GM15510 (cell line): Measurements from ENCODE around the gene TFRC.

Experiments used
- POLR2A ChIP-seq: IDR thresholded peaks from 3 replicates; pipeline ENCODE4 v1.6.1; 2011; ENCODE audit warnings: borderline replicate concordance; ENCODE audit not compliant: insufficient read length; ENCODE audit errors: extremely low read depth

Gene TFRC

DNA sequence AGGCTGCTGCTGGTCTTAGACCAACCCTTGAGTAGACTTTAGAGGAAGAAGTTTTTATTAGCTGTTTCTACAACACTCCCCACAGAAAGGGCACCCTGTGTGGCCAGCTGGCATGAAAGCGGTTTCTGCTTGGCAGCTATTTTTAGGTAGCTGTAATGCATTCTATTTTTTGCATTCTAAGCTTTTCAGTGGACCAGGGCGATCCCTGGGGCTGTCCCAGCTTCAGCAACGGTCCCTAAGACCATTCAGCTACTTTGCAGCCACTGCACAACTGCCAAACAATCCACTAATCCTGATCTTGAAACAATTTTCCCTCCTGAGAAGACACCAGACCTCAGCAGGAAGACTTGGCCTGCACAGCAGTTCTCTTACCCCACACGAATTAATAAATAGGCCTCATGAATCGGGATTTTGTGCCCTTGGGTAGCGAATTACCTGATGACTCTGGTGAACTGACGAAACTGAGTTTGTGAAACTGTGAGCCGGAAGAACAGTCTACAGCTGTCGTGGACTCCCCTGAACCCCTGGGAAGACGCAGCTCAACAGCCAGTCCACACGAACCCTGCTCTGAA, 14.6 kb upstream of the TFRC start:
- TF ChIP-seq POLR2A: no peak

GRCh38 chr3:196093317-196094111, 11.6 kb upstream of the TFRC start:
- TF ChIP-seq POLR2A: no peak

DNA sequence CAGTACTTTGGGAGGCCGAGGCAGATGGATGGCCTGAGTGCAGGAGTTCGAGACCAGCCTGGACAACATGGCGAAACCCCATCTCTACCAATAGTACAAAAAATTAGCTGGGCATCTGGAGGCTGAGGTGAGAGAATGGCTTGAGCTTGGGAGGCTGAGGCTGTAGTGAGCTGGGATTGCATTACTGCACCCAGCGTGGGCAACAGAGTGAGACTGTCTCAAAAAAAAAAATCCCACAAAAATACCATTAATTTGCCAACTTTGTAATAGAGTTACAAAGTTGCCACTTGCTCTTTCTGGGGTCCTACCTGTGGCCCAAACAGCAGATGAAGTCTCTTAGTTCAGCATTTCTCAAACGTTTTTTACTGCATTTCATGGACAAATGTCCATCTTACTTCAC, 6.0 kb upstream of the TFRC start:
- no peak for TF ChIP-seq POLR2A

DNA sequence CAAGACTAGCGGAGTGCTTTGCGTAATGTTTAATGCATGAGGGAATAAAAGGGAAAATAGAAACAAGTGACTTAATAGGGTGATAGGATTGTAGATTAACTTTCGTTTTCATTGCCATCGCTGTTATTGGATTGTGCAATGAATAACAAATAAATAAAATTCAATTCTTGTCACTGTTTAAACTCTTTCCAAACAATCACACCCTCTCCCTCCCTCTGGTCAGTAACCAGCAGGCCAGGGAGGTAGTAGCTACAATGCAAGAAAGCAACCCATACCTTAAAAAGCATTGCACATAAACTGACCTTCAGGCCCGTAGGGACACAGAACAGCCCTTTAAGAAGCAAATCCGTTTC, 705 bp upstream of the TFRC start:
- TF ChIP-seq POLR2A: no peak

- TF ChIP-seq POLR2A: no peak
Observed at GRCh38 chr3:196081002-196081833, 672 bp downstream of the TFRC start.

DNA sequence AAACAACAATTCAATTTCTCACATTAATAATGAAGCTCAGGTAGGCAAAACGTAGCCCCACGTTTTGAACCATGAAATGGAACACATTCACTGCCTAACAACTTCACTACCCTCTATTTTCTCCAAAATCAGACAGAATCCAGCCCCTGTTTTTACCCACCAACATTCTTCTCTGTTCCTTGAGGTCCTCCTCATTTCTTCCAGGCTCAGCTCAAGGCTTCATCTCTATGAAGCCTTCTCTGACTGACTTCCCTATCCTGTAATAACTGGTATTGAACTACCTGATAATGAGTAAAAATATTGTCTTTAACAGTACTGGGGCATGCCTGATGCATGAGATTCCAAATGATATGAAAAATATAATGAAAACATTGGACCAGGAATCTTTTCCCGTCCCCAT, 2.2 kb downstream of the TFRC start:
- no peak for TF ChIP-seq POLR2A

- TF ChIP-seq POLR2A: no peak
Observed at GRCh38 chr3:196075013-196075412, 6.9 kb downstream of the TFRC start.

DNA sequence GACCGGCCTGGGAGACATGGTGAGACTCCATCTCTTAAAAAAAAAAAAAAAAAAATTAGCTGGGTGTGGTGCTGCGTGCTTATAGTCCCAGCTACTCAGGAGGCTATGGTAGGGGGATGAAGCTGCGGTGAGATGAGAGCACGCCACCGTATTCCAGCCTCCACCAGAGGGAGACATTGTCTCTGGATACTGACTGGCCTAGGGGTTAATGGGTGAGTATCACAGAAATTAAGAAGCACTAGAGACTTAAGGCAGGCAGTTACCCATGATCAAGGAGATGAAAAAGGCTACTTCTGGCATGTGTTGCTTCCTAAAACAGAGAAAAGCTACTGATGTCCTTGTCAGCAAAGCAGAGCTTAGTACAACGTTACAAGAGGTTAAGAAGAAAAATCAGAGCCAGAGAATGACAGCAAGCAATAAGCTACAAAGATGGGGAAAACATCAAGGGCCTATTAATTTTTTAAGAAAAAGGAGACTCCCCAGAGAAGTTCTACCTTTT, 8.6 kb downstream of the TFRC start:
- no peak for TF ChIP-seq POLR2A

DNA sequence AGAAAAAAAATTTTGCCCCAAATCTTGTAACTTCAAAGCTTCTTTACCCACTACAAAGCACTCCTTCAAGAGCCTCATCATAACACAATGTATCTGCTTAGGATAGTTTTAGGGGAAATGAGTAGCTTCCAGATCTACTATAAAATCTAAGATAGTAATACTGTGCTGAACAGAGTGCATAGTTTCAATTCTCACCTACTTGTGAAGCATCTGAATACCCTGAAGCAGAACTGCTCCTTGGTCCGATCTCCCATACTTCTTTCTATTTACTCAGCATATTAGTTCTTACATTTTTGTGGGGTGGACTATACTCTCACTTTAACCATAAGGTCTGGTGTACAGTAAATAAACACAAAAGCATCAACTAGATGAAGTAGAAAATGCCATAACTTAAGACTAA, 9.6 kb downstream of the TFRC start:
- TF ChIP-seq POLR2A: no peak

- TF ChIP-seq POLR2A: no peak
Observed at GRCh38 chr3:196067439-196067838, 14.5 kb downstream of the TFRC start.

GRCh38 chr3:196063971-196064370, 17.9 kb downstream of the TFRC start:
- no peak for TF ChIP-seq POLR2A

DNA sequence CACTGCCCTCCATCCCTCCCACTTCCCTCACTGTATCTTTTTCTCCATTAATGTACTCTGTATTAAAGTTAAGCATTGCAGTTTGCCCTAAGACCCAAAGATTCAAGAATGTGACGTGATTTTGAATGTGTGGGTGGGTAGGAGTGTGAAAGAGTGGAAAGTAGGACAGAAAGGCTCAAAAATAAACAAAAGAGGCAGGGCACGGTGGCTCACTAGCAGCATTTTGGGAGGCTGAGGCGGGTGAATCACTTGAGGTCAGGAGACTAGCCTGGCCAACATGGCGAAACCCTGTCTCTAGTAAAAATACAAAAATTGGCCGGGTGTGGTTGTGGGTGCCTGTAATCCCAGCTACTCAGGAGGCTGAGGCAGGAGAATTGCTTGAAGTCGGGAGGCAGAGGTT, 18.4 kb downstream of the TFRC start:
- TF ChIP-seq POLR2A: no peak

GRCh38 chr3:196063049-196063448, 18.8 kb downstream of the TFRC start:
- TF ChIP-seq POLR2A: no peak

DNA sequence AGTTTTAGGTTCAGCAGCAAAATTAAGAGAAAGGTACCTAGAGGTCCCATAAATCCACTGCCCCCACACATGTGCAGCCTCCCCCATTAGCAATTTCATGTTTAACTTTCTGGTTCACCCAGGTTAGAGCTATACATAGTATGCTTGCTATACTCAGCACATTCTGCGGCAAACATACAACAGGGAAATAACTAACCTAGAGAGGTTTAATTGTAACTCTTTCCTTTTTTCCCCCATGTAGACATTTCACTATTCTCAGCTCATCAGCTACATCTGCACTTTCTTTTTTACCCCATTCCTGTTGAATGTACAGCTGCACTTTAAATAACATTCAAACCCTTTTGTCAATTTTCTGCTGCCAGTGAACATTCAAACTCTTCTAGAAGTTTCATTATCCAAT, 21.1 kb downstream of the TFRC start:
- TF ChIP-seq POLR2A: no peak

DNA sequence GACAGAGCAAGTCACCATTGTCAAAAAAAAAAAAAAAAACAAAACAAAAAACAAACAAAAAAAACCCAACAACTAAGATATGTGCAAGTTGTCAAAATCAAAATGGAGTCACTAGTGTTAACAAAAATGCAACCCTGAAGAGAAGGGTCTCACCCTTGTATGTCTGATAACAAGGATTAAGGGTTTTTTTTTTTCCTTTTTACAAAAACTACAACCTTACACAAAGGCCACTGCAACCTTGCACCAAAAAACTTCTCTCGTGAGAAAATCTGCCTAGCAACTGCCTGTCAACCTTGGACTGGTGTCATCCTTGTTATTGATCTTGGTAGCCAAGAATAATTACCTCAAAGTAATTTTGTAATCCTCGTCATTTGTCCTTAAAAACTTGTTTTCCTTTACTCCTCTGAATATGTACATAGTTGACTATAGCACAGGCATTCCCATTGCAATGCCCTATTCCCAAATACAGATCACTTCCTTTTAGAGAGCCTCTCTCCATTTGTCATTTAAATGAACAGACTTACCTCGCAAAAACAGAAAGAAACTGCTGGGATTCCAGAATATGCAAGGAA, 24.0 kb downstream of the TFRC start:
- TF ChIP-seq POLR2A: no peak
